ENCODE results near the gene RPH3AL.
"Not testable (repeated sequence)": the region's sequence is repeated elsewhere in the genome, so short reads cannot be mapped to it uniquely, and the experiment has no call there.

RPH3AL gene

GRCh38 chr17:238071-238963 is 114.3 kb downstream of the RPH3AL start:
- DNase-seq (ENCODE audit: low read depth, low spot score) = no peak

DNA sequence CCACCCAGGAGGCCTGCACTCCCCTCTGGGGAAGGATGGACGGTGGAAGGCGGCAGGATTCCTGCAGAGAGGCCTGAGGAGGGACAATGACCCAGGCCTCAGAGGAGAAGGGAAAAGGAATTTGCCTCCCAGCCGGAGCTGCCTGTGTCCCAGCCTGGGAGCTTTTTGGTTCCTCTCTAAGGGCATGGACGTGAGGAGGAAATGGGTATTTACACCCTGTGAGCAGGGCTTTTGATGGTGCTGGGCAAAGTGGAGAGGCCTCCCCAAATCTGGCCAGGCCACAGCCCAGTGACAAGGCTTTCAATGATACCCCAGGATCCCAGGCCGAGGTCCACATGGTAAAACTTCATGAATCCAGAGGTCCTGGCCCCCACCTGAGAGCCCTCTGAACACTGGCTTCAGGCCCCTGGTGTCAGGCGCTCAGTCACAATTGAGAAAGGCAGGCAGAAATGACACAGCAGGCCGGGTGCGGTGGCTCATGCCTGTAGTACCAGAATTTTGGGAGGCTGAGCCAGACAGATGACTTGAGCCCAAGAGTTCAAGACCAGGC is 115.1 kb downstream of the RPH3AL start:
- no peak for DNase-seq (ENCODE audit: low read depth, low spot score)

- peak; percentile 26 for DNase-seq (ENCODE audit: low read depth, low spot score)
These were observed 115.8 kb downstream of the RPH3AL start for GRCh38 chr17:236641-237405.

DNA sequence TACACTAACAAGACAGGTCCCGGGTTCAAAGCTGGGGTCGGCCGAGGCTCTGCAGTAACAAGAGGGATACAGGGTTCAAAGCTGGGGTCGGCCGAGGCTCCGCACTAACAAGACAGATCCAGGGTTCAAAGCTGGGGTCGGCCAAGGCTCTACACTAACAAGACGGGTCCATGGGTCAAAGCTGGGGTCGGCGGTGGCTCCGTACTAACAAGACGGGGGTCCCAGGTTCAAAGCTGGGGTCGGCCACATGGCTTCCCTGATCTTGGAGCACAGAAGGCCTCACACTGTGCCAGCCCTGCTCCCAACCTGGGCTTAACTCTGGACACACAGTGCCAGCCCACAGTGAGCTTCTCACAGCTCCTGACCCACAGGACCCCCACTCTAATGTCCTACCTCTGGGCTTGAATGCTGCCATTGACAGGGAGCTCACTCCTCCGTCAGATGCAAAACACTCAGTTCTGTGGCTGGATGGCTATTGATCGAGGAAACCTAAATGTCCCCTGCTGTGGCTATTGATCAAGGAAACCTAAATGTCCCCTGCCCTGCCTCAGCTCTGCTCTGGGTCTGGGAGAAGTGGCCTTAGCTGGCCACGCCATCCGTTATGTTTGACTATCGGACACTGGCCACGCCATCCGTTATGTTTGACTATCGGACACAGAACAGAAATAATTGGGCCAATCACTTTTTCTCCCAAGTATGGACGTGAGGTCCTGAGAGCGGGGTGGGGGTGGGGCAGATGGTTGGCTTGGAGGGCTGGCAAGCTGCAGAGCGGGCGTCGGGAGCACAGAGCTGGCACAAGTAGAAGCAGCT is 116.6 kb downstream of the RPH3AL start:
- no peak for DNase-seq (ENCODE audit: low read depth, low spot score)

DNA sequence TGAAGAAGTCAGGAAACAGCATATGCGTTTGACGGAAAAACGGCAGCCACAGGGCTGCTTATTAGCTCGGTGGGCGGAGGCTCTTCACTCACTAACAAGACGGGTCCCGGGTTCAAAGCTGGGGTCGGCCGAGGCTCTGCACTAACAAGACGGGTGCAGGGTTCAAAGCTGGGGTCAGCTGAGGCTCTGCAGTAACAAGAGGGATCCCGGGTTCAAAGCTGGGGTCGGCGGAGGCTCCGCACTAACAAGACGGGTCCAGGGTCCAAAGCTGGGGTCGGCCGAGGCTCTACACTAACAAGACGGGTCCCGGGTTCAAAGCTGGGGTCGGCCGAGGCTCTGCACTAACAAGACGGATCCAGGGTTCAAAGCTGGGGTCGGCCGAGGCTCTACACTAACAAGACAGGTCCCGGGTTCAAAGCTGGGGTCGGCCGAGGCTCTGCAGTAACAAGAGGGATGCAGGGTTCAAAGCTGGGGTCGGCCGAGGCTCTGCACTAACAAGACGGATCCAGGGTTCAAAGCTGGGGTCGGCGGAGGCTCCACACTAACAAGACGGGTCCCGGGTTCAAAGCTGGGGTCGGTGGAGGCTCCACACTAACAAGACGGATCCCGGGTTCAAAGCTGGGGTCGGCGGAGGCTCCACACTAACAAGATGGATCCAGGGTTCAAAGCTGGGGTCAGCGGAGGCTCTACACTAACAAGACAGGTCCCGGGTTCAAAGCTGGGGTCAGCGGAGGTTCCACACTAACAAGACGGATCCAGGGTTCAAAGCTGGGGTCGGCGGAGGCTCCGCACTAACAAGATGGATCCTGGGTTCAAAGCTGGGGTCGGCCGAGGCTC is 117.4 kb downstream of the RPH3AL start:
- DNase-seq (ENCODE audit: low read depth, low spot score) = not testable (repeated sequence)

DNA sequence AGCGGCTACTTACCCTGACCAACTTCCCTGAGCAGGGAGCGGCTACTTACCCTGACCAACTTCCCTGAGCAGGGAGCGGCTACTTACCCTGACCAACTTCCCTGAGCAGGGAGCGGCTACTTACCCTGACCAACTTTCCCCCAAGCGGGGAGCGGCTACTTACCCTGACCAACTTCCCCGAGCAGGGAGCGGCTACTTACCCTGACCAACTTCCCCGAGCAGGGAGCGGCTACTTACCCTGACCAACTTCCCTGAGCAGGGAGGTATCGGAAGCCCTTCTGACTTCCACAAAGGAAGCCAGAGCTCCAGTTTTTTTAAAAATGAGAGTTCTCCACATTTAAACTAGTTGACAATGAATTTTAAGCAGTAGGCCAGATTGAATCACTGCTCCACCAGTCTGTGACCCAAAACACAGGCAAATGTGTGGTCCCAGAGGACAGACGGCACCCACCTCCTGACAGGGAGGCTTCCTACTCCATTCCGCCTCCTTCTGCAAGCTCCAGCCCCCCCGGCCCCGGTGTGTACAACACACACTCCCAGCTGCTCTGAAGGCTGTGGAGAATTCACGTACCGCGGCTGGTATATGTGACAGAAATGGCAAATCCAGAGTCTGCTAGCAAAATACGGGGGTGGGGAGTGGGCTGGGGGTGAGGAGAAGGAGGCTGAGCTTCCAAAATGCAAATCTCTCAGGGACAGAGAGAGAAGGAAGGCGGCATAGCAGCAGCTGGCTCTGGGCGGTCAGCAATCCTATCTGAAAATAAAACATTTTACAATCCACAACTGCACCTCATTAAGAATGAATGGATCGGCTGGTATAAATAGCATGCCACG is 118.2 kb downstream of the RPH3AL start:
- DNase-seq (ENCODE audit: low read depth, low spot score) = not testable (repeated sequence)

GRCh38 chr17:233473-233941 is 119.1 kb downstream of the RPH3AL start:
- no peak for DNase-seq (ENCODE audit: low read depth, low spot score)

DNA sequence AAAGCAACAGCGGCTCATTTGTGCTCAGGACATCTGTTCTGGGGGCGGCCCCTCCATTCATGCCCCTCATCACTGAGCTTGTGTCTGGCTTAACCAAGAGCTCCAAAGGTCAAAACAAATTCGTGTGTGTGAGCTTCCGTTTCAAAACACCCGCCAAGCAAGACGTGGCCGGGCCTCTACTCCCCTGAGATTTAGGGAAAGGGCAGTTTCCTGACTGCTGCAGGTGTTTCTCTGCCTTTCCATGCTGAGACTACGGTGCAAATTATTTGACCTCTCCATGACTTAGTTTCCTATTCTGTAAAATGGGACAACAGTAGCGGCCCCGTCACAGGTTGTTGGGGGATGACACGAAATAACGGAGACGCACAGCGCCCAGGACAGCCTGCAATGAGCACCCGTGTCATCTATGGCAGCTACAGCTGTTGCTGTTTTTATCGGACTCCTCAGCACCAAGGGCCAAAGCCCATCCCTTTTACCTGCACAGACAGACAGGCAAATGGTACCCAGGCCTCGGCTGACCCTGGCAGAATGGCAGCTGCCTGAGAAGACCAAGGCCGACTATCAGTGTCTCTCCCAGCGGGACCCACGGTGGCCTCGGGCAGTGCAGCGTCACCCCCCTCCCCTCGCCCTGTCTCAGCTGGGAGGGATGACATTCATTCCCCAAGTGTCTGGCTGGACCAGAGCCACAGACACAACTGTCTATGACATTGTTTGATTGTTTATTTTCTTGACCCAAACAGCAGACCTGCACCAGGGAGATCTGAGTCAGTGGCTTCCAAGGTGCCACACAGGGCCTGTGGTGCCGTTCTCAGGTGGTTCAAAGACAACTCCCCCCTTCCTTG is 120.4 kb downstream of the RPH3AL start:
- DNase-seq (ENCODE audit: low read depth, low spot score) = no peak

DNA sequence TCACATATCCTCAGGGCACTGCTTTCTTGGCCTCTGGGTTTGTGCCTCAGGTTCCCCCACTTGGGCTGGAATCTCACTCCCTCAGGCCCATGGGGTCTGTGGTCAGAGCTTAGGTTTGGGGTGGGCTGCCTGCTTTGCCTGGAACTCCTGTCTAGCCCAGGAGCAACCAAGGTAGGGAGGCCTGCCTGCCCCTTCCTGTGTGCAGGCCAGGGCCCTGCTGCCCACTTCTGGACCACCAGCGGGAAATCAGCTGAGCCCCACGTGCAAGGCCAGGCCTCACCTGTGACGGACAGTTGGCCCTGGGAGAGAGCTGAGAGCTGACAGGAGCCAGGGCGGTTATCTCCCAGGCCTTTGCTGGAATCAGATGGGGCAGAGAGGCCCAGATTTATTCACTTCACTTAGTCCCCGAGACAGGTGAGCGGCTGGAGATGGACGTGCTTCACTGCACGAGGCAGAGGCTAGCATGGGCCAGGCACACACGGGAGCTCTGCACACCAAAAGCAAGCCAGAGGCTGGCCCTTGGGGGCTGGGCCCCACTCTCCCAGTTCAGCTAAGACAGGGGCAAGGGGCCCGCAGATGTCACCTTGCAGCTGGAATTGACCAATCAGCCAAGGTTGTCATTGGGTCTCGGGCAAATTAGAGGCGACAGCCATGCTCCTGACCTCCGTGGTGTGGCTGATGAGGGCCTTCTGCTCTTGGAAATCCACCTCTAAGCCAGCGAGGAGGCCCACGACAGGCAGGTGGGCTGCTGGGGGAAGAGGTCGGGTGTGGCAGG is 121.2 kb downstream of the RPH3AL start:
- no peak for DNase-seq (ENCODE audit: low read depth, low spot score)

- no peak for DNase-seq (ENCODE audit: low read depth, low spot score)
These were observed 122.2 kb downstream of the RPH3AL start for GRCh38 chr17:230395-230770.

- DNase-seq (ENCODE audit: low read depth, low spot score) = no peak
These were observed 122.8 kb downstream of the RPH3AL start for GRCh38 chr17:229709-230394.

- peak; percentile 11 for DNase-seq (ENCODE audit: low read depth, low spot score)
These were observed 123.5 kb downstream of the RPH3AL start for GRCh38 chr17:228951-229708.

DNA sequence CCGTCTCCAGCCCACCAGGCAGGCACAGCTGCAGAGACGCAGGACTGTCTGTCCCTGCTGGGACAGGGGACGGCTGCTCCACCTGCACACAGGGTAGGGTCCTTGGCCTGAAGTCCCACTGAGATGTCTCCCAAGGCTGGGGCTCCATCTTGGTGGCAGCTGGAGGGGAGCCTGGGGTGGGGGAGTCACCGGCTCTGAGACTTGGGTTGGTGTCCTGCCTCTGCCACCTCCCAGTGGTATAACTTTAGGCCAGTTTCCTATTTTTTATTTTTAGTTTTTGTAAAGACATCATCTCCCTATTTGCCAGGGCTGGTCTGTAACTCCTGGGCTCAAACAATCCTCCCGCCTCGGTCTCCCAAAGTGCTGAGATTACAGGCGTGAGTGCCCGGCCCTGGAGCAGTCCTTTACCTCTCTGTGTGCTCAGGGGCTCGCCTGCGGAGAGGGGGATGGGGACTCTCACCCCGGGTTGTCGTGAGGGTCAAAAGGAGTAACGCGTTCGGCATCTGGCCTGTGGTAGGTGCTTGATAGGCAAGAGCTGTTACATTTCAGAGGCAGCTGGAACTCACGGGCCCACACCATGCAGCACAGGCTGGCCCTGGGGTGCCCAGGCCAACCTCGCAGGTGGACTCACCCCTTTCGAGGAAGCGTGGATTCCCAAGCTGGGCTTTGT is 124.5 kb downstream of the RPH3AL start:
- DNase-seq (ENCODE audit: low read depth, low spot score) = no peak

DNA sequence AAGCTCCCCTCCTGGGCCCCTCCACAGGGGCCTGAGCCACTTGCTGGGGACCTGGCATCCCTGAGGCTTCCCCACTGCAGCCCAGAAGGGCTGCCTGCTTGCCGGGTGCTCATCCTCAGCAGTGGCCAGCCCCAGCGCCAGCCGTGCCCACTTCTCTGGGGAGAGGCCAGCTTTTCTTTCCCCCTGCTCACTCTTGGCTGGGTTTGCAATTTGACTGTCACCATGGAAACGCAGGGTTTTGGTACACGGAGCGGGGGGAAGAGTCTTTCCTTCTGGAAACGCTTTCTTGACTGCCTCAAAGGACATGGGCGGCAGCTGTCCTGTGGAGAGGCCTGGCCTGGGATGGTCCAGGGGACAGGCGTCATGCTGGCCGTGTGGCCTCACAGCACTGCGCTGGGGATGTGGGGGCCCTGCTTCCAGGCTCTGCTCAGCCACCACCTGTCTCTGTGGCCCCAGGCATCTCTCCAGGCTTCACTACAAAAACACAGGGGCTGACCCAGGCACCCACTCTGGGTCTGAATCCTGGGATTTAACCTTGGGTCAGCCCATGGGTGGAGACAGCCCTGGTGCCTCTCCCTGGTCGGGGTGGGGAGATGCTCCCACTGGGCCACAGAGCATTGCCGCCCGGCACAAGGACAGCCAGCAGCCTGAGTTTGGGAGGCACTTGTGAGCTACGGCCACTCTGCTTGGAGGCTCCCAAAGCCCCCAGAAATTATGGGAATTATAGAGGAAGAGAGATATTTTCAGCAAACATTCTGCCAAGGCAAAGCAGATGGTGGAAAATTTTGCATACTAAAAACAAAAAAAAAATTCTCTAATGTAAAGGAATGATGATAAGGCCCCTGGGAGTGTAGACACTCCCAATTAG is 125.3 kb downstream of the RPH3AL start:
- DNase-seq (ENCODE audit: low read depth, low spot score) = peak; percentile 29

All from astrocyte of the hippocampus (primary cell).